ENCODE data around the gene SLC37A3.

The SLC37A3 gene

DNA sequence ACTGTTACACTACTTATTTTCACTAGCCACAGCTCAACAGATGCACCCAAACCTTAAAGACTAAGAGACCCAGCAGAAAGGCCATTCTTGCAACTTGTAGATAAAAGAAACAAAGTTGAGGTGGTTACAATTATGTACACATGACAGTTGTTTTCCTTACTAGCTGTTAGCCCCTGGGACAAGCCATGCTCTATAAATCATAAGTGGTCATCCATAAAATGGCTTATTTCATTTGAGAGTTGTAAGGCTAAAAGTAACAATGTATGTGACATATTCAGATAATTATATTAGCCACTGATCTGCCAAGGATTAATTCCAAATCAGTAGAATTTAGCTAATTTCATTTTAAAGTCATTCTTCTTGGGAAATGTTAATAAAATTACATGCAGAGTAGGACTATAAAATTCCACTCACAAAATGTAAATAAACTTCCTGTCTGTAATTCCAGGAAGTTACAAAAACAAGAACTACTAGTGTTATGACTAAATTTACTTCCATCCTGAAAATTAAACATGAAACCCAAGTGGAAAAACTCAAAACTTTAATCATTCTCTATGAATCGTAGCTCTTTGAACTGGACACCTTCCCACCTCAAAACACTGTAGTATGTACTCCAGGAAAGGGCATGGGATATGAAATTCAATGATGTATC, 13.3 kb downstream of the SLC37A3 start:
- DNase-seq (ENCODE audit: low read depth) = no peak
- H3K4me3 ChIP-seq (ENCODE audit: low read length) = no peak overlapping the region
- TF ChIP-seq, protein P1, sequence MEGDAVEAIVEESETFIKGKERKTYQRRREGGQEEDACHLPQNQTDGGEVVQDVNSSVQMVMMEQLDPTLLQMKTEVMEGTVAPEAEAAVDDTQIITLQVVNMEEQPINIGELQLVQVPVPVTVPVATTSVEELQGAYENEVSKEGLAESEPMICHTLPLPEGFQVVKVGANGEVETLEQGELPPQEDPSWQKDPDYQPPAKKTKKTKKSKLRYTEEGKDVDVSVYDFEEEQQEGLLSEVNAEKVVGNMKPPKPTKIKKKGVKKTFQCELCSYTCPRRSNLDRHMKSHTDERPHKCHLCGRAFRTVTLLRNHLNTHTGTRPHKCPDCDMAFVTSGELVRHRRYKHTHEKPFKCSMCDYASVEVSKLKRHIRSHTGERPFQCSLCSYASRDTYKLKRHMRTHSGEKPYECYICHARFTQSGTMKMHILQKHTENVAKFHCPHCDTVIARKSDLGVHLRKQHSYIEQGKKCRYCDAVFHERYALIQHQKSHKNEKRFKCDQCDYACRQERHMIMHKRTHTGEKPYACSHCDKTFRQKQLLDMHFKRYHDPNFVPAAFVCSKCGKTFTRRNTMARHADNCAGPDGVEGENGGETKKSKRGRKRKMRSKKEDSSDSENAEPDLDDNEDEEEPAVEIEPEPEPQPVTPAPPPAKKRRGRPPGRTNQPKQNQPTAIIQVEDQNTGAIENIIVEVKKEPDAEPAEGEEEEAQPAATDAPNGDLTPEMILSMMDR (conservative IDR thresholded peaks at IDR 0.05; ENCODE audit: low read length) = no peak

DNA sequence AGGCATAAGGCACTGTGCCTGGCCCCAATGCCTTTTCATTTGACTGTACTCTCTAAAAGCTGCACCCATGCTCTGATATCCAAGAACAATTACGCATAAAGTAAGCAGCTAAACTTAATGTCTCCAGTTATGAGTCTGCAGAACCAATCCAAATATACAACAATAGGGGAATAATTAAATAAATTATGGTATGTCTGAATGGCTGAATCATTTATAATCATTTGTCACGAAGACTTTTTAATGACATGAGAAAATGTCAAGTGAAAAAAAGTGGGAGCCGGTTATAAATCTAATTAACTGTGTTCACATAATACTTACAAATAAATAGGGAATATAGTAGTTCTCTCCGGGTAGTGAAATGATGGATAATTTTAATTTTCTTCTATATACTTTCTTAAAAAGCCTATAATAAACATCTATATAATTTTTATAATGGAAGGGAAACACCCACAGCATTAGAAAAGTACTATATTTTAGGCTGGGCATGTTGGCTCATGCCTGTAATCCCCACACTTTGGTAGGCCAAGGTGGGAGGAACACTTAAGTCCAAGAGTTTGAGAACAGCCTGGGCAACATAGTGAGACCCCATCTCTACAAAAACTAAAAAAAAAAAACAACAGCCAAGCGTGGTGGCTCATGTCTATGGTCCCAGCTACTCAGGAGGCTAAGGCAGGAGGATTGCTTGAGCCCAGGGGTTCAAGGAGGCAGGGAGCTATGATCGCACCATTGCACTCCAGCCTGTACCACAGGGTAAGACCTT, 14.2 kb downstream of the SLC37A3 start:
- TF ChIP-seq, protein P1 (conservative IDR thresholded peaks at IDR 0.05; ENCODE audit: low read length) = no peak
- H3K4me3 ChIP-seq (ENCODE audit: low read length) = no peak overlapping the region
- DNase-seq (ENCODE audit: low read depth) = no peak

DNA sequence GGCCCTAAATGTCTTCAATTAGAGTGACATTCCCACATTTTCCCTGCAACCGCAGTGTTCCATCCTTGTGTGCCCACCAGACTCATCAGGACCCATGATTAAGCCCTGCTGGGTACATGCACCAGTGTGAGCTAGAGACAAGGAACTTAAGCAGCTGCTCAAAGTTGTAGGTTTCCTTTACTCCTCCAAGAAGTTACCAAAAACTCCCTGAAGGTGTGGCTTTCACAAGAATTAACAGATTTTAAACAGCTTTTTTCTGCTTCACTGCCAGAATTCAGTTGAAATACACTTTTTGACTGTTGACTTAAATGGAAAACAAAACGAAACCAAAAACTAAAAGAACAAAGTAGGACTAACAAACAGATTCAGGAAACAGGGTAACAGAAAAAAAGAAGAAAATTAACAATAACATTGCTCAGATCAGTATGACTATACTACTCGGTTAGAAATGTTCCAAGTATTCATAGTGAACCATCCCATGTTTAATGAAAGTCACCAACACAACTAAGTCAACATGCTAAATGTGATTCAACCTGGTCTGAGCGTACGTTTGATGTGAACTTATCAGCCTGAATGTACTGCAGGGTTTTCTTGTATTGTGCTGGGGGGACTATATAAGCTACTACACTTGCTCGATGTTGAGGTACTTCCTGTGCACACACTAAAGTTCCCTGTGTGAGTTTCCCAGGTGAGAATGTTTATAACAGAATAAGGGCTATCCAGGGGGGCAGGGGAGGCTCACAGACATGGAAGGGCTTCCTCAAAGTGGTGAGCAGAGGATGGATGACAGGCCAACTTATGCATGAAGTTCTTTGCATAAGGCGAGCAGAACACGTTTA, 22.2 kb downstream of the SLC37A3 start:
- TF ChIP-seq, protein P1 (conservative IDR thresholded peaks at IDR 0.05; ENCODE audit: low read length) = no peak
- DNase-seq (ENCODE audit: low read depth) = no peak
- H3K4me3 ChIP-seq (ENCODE audit: low read length) = no peak overlapping the region

DNA sequence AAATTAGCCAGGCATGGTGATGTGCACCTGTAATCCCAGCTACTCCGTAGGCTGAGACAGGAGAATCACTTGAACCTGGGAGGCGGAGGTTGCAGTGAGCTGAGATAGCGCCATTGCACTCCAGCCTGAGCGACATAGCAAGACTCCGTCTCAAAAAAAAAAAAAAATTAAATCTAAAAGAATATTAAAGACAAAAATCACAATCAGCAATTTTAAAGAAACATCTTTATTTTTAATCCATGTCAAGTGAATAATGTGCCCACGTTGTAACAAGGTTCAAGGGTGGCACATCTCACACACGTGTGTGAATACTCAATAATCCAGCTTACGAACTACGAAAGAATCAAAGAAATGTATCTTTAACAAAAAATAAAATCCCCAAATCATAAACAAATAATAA, 23.0 kb downstream of the SLC37A3 start:
- no peak for DNase-seq (ENCODE audit: low read depth)
- TF ChIP-seq, protein P1 (conservative IDR thresholded peaks at IDR 0.05; ENCODE audit: low read length) = no peak
- no peak overlapping the region for H3K4me3 ChIP-seq (ENCODE audit: low read length)

DNA sequence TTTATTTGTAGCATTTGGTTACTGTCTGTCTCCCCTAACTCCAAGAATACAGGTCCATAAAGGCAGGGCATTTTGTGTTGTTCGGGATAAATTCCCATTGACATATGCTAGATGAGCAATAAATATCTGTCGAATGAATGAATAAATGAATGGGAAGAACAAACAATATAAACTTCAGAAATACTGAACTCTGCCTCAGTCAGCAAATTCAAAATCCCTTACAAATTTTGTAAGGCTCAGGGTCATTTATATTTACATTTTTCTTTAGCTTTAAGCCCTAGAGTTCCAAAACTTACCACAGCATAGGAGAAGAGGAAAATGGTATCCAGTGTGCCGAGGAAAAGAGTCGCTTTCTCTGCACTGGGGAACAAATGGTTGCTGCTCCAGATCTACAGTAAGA, 29.0 kb downstream of the SLC37A3 start:
- TF ChIP-seq, protein P1 (conservative IDR thresholded peaks at IDR 0.05; ENCODE audit: low read length) = no peak
- no peak for DNase-seq (ENCODE audit: low read depth)
- no peak overlapping the region for H3K4me3 ChIP-seq (ENCODE audit: low read length)

DNA sequence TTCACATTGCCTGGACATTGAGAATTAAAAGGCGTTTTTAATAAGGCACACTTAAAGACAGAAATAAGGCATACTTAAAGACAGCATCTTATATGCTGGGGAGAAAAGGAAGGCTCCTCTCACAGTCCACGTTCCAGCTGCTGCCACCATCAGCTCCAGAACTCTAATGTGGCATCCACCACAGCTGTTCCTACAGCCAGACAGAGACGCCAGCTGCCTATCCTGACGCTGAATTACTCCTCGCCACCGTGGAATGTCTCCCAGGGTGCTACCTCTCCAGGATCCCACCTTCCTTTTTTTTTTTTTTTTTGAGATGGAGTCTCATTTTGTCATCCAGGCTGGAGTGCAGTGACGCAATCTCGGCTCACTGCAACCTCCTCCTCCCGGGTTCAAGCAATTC, 30.8 kb downstream of the SLC37A3 start:
- no peak for DNase-seq (ENCODE audit: low read depth)
- TF ChIP-seq, protein P1 (conservative IDR thresholded peaks at IDR 0.05; ENCODE audit: low read length) = no peak
- H3K4me3 ChIP-seq (ENCODE audit: low read length) = no peak overlapping the region
